ENCODE data around the gene CLSTN2.

The CLSTN2 gene

GRCh38 chr3:140610544-140610943, 675.6 kb downstream of the CLSTN2 start:
- Mint-ChIP-seq H3K9me3 (peaks cover 11% of the 10 kb centered on the region), H3K27ac (no peak overlapping the region), H3K27me3 (ENCODE audit: low read depth, poor library complexity) (peaks cover 16% of the 10 kb centered on the region), H3K4me1 (no peaks in the 10 kb centered on the region), H3K36me3 (ENCODE audit: low read depth) (no peaks in the 10 kb centered on the region), H3K4me3 (no peak overlapping the region)
- TF ChIP-seq CTCF (IDR thresholded peaks at IDR 0.05) = no peak
- no peak for DNase-seq

- peaks cover 24% of the 10 kb centered on the region for H3K9me3 Mint-ChIP-seq
- no peaks in the 10 kb centered on the region for H3K36me3 Mint-ChIP-seq (ENCODE audit: low read depth)
- H3K4me1 Mint-ChIP-seq = no peaks in the 10 kb centered on the region
- H3K4me3 Mint-ChIP-seq = no peak overlapping the region
- peaks cover 10% of the 10 kb centered on the region for H3K27me3 Mint-ChIP-seq (ENCODE audit: low read depth, poor library complexity)
- TF ChIP-seq CTCF (IDR thresholded peaks at IDR 0.05) = no peak
- no peak for DNase-seq
- H3K27ac Mint-ChIP-seq = no peak overlapping the region
Observed at GRCh38 chr3:140614001-140614400, 679.0 kb downstream of the CLSTN2 start.

GRCh38 chr3:140617135-140617534, 682.1 kb downstream of the CLSTN2 start:
- H3K4me1 Mint-ChIP-seq = no peaks in the 10 kb centered on the region
- H3K27me3 Mint-ChIP-seq (ENCODE audit: low read depth, poor library complexity) = peaks cover 8% of the 10 kb centered on the region
- H3K36me3 Mint-ChIP-seq (ENCODE audit: low read depth) = no peaks in the 10 kb centered on the region
- no peak overlapping the region for H3K27ac Mint-ChIP-seq
- no peak for TF ChIP-seq CTCF (IDR thresholded peaks at IDR 0.05)
- peaks cover 24% of the 10 kb centered on the region for H3K9me3 Mint-ChIP-seq
- no peak for DNase-seq
- no peak overlapping the region for H3K4me3 Mint-ChIP-seq

- Mint-ChIP-seq H3K9me3 (no peaks in the 10 kb centered on the region), H3K4me3 (no peak overlapping the region), H3K36me3 (ENCODE audit: low read depth) (no peaks in the 10 kb centered on the region), H3K27me3 (ENCODE audit: low read depth, poor library complexity) (no peaks in the 10 kb centered on the region), H3K27ac (no peak overlapping the region), H3K4me1 (no peaks in the 10 kb centered on the region)
- DNase-seq = no peak
- TF ChIP-seq CTCF (IDR thresholded peaks at IDR 0.05) = no peak
Observed at GRCh38 chr3:140626856-140627255, 691.9 kb downstream of the CLSTN2 start.

All from nephron progenitor cell (in vitro differentiated cells).